Uterus (tissue), 4 donors: ENCODE results near the gene RTP4. TPM values are rescaled to one million over a fixed set of nuclear protein-coding genes. Genes with fewer than 3 reads are reported as not detected.

Experiments used
- DNase-seq, 2 donors: peaks; one replicate each; pipeline ENCODE4 v3.0.0-alpha.2; 2019 to 2020
- H3K27ac ChIP-seq, 2 donors: fragments of 200-600 bp; sonication (generic); 1 replicate in 1 of 2; 2 replicates in 1 of 2; pipeline ENCODE4 v1.5.1; 2016 to 2018
- H3K27me3 ChIP-seq, 2 donors: fragments of 200-600 bp; sonication (generic); one replicate each; pipeline ENCODE4 v1.5.1; 2018 to 2019; ENCODE audit warnings: control low read depth in 1 of 2
- H3K36me3 ChIP-seq, 2 donors: fragments of 200-600 bp; sonication (generic); one replicate each; pipeline ENCODE4 v1.5.1; 2019; ENCODE audit warnings: control low read depth in 1 of 2
- H3K4me1 ChIP-seq, 2 donors: fragments of 200-600 bp; sonication (generic); one replicate each; pipeline ENCODE4 v1.5.1; 2018 to 2019; ENCODE audit warnings: control low read depth in 1 of 2
- H3K4me3 ChIP-seq, 2 donors: fragments of 200-600 bp; sonication (generic); 1 replicate in 1 of 2; 2 replicates in 1 of 2; pipeline ENCODE4 v1.5.1; 2018 to 2019; ENCODE audit warnings: mild to moderate bottlenecking in 1 of 2
- H3K9me3 ChIP-seq, 2 donors: fragments of 200-600 bp; sonication (generic); one replicate each; pipeline ENCODE4 v1.5.1; 2019; ENCODE audit warnings: control low read depth in 1 of 2
- CTCF ChIP-seq, 4 experiments: fragments of 200-600 bp in 2 of 4; fragments of 450-650 bp in 2 of 4; sonication (generic) in 2 of 4; IDR thresholded peaks; one replicate each; pipeline ENCODE4 v1.5.1; 2016 to 2019; ENCODE audit warnings: antibody characterized with exemption in 4 of 4, mild to moderate bottlenecking in 2 of 4, moderate library complexity in 1 of 4
- POLR2A ChIP-seq, 2 donors: fragments of 450-650 bp; IDR thresholded peaks; one replicate each; pipeline ENCODE4 v1.6.1; 2016; ENCODE audit warnings: antibody characterized with exemption in 2 of 2, mild to moderate bottlenecking in 1 of 2, moderate library complexity in 1 of 2
- intact Hi-C: fragments of 100-400 bp; cut with DNase I; formaldehyde crosslinking; loops from one replicate; pipeline ENCODE4 v1.15.1; 2023; ENCODE audit warnings: low total_unique reads
- total RNA-seq, 4 donors: library from RNA; depleted of rRNA in 3 of 4; stranded (reverse); fragments of >200 nt in 3 of 4; gene quantifications; one replicate each; pipeline versions ENCODE4 v1.1.0 to v1.2.4, GENCODE V29; 2014 to 2023
- donor health status: DM: yes; HTN: yes; CAD: no.

The RTP4 gene
- total RNA-seq, 4 donors from 2014 or later: 0.51 to 5.1 (median 1.8) TPM

- no peaks in the 10 kb centered on the region for H3K9me3 ChIP-seq
These were observed 33.3 kb upstream of the RTP4 start for GRCh38 chr3:187334904-187335303.

GRCh38 chr3:187336322-187336721 is 31.9 kb upstream of the RTP4 start:
- Histone ChIP-seq H3K27me3 (no peaks in the 10 kb centered on the region), H3K9me3 (no peaks in the 10 kb centered on the region), H3K4me1 (no peaks in the 10 kb centered on the region), H3K36me3 (no peaks in the 10 kb centered on the region), H3K27ac (no peak overlapping the region), H3K4me3 (no peak overlapping the region)
- intact Hi-C loops: no loop called here
- DNase-seq: no peak
- TF ChIP-seq CTCF (IDR thresholded peaks at IDR 0.05) (no peak), POLR2A (IDR thresholded peaks at IDR 0.05) (no peak)

More at GRCh38 chr3:187334904-187335303, 33.3 kb upstream of the RTP4 start:
- Histone ChIP-seq H3K27me3 (no peaks in the 10 kb centered on the region), H3K4me1 (no peaks in the 10 kb centered on the region), H3K27ac (no peak overlapping the region), H3K4me3 (no peak overlapping the region), H3K36me3 (no peaks in the 10 kb centered on the region)
- DNase-seq: no peak
- intact Hi-C loops: no loop called here
- no peak for TF ChIP-seq POLR2A (IDR thresholded peaks at IDR 0.05)

GRCh38 chr3:187340578-187340977 is 27.6 kb upstream of the RTP4 start:
- Histone ChIP-seq H3K9me3 (no peaks in the 10 kb centered on the region), H3K4me1 (no peaks in the 10 kb centered on the region)
- intact Hi-C loops: no loop called here

GRCh38 chr3:187342255-187342654 is 25.9 kb upstream of the RTP4 start:
- no peak overlapping the region for H3K4me3 ChIP-seq
- H3K9me3 ChIP-seq: no peaks in the 10 kb centered on the region
- H3K27ac ChIP-seq: no peak overlapping the region
- H3K36me3 ChIP-seq: no peaks in the 10 kb centered on the region
- no peaks in the 10 kb centered on the region for H3K4me1 ChIP-seq
- TF ChIP-seq CTCF (IDR thresholded peaks at IDR 0.05) (no peak), POLR2A (IDR thresholded peaks at IDR 0.05) (no peak)
- intact Hi-C loops: no loop called here
- no peak for DNase-seq
- H3K27me3 ChIP-seq: no peaks in the 10 kb centered on the region

More at GRCh38 chr3:187340578-187340977, 27.6 kb upstream of the RTP4 start:
- no peak for DNase-seq
- TF ChIP-seq CTCF (IDR thresholded peaks at IDR 0.05) (no peak), POLR2A (IDR thresholded peaks at IDR 0.05) (no peak)
- no peak overlapping the region for H3K4me3 ChIP-seq
- no peak overlapping the region for H3K27ac ChIP-seq
- H3K27me3 ChIP-seq: no peaks in the 10 kb centered on the region
- no peaks in the 10 kb centered on the region for H3K36me3 ChIP-seq

GRCh38 chr3:187343670-187344069 is 24.5 kb upstream of the RTP4 start:
- no peak overlapping the region for H3K27ac ChIP-seq
- H3K9me3 ChIP-seq: no peaks in the 10 kb centered on the region
- no peaks in the 10 kb centered on the region for H3K27me3 ChIP-seq
- no peak for DNase-seq
- no peaks in the 10 kb centered on the region for H3K4me1 ChIP-seq
- no peaks in the 10 kb centered on the region for H3K36me3 ChIP-seq
- no peak overlapping the region for H3K4me3 ChIP-seq
- no peak for TF ChIP-seq CTCF (IDR thresholded peaks at IDR 0.05)
- no peak for TF ChIP-seq POLR2A (IDR thresholded peaks at IDR 0.05)
- intact Hi-C loops: no loop called here
